HG02798 (cell line): Measurements from ENCODE around the gene FAM25C.
"Not testable (repeated sequence)": the region's sequence is repeated elsewhere in the genome, so short reads cannot be mapped to it uniquely, and the experiment has no call there.

Source experiments
- ATAC-seq: cut with Tn5 transposase; IDR thresholded peaks from one replicate; pipeline ENCODE4 v1.9.1; 2021; ENCODE audit warnings: mild to moderate bottlenecking; ENCODE audit not compliant: unreplicated experiment, poor library complexity

FAM25C gene

DNA sequence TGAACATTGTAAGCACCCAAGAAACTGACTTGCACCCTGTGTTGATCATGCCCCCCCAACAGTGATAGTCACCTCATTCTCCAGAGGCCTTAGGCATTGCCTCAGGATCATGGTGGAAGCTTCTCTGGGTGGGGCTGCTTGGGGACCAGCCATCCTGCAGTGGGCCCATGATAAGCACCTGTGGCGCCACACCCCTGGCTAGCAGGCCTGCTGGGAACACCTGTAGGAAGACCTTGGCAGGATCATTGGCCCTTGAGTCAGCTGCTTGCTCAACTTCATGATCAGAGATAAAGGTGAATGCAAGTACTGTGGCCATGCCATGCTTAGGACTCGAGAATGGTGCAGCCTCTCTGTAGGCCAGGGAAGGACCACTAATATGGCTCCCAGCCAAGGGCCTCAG, 38.9 kb downstream of the FAM25C start:
- ATAC-seq, result not testable (repeated sequence)

DNA sequence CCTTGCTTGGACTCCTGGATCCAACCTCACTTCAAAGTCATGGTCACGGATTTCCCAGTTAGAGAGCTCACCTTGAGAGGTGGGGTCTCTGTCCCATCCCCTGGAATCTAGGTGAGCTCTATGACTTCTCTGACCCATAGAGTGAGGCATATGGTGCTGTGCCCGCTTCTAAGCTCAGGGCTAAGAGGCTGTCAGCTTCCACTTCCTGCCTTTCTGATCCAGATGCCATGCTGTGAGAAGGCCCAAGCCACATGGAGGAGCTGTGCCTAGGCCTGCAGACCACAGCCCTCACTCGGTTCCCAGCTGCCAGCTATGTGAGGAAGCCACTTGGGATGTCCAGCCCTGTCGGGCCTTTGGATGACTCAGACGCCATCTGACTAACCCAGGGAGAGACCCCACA, 39.9 kb downstream of the FAM25C start:
- not testable (repeated sequence) for ATAC-seq

DNA sequence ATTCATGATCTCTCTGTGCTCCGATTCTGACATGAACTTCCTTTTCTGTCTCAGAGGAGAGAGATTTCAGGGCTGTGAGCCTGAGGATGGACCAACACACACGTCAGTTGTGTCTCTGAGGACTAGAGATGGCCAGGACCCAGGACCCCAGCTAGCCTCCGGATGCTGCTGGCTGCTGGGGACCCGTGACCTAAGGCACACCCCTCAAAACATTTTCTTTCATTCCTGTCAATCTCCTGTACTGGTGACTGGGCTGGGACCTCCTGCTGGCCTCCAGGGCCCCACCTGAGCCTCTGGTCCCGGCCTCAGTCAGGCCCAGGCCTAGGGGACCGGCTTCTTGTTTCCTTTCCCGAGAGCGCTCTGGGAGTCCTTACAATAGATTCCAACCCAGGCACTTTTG, 42.4 kb downstream of the FAM25C start:
- ATAC-seq, result not testable (repeated sequence)

DNA sequence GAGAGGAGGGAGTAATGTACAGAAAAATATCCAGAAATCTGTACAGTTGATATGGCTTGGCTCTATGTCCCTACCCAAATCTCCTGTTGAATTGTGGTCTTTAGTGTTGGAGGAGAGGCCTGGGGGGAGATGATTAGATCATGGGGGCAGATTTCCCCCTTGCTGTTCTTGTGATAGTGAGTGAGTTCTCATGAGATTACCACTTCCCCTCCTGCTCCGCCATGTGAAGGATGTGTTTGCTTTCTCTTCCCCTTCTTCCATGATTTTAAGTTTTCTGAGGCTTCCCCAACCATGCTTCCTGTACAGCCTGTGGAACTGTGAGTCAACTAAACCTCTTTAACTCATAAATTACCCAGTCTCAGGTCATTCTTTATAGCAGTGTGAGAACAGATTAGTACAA, 52.2 kb downstream of the FAM25C start:
- not testable (repeated sequence) for ATAC-seq
